22Rv1 (cell line): Measurements from ENCODE around the gene PRIMPOL.

Source experiments
- ZFX ChIP-seq: fragments of 450-650 bp; IDR thresholded peaks from 2 replicates; pipeline ENCODE4 v1.6.1; 2017; ENCODE audit warnings: antibody characterized with exemption, borderline replicate concordance
- TF ChIP-seq, protein P1 (sequence below): fragments of 450-650 bp; IDR thresholded peaks from 2 replicates; pipeline ENCODE4 v1.5.1; 2017; ENCODE audit warnings: mild to moderate bottlenecking

DNA sequence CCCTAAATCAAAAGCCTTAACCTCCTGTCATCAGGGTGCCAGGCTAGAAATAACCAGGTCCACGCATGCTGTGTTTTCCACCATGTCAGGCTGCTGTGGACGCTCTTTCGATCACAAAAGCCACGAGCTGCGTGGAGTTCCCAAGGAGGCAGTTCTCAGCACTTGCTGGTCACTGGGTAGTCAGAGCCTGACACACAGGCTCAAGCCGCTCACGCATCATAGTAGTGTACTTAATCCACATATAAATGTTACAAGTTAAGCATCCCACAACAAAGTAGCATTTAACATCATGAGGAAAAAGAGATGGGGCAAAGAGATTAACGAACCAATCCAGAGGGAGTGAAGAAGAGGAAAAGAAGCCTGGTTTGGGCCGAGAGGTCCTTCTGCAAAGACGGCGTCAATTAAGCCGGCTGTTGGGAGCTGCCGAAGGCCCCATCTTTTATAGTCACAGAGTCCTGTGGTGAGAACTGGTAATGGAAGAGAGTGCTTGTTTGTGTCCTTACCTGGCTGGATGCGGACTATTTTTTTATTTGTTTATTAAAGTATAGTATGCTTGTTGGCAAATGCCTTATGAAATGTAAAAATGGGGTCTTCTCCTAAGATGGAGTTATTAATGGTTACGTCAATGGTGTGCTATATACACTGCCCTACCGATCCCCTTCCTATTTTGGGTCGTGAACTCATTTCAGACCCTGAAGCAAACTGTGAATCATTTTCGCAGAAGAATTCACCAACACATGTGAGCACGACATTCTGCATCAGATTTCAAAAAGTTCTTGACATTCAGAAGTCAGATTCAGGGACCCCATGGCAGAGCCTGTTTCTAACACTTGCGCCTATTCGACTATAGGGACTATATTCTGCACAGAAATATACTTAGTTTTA lies 675 bp downstream of the PRIMPOL start:
- TF ChIP-seq, protein P1, sequence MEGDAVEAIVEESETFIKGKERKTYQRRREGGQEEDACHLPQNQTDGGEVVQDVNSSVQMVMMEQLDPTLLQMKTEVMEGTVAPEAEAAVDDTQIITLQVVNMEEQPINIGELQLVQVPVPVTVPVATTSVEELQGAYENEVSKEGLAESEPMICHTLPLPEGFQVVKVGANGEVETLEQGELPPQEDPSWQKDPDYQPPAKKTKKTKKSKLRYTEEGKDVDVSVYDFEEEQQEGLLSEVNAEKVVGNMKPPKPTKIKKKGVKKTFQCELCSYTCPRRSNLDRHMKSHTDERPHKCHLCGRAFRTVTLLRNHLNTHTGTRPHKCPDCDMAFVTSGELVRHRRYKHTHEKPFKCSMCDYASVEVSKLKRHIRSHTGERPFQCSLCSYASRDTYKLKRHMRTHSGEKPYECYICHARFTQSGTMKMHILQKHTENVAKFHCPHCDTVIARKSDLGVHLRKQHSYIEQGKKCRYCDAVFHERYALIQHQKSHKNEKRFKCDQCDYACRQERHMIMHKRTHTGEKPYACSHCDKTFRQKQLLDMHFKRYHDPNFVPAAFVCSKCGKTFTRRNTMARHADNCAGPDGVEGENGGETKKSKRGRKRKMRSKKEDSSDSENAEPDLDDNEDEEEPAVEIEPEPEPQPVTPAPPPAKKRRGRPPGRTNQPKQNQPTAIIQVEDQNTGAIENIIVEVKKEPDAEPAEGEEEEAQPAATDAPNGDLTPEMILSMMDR, result no peak
- TF ChIP-seq ZFX, result no peak
